ENCODE results near the gene ZNF419. TPM values are rescaled to one million over a fixed set of nuclear protein-coding genes. Genes with fewer than 3 reads are reported as not detected.
"Not testable (repeated sequence)": the region's sequence is repeated elsewhere in the genome, so short reads cannot be mapped to it uniquely, and the experiment has no call there.

The ZNF419 gene
- total RNA-seq (2021) = 12.8 and 13.4 TPM in 2 replicates
- long read RNA-seq, transcript ZNF419-212 (3 exons, 561 nt) = minor isoform, 10 of 78 reads
- long read RNA-seq, transcript ZNF419-202 (4 exons, 3,654 nt) = major isoform, 38 of 78 reads
- long read RNA-seq, transcript ZNF419-211 (4 exons, 690 nt) = minor isoform, 13 of 78 reads
- long read RNA-seq, transcript ZNF419-204 (3 exons, 2,186 nt) = minor isoform, 8 of 78 reads
- long read RNA-seq, partial matches to known transcripts = 2 of 78 reads
- long read RNA-seq, other reads (novel, unspliced or antisense) = 4 of 78 reads

DNA sequence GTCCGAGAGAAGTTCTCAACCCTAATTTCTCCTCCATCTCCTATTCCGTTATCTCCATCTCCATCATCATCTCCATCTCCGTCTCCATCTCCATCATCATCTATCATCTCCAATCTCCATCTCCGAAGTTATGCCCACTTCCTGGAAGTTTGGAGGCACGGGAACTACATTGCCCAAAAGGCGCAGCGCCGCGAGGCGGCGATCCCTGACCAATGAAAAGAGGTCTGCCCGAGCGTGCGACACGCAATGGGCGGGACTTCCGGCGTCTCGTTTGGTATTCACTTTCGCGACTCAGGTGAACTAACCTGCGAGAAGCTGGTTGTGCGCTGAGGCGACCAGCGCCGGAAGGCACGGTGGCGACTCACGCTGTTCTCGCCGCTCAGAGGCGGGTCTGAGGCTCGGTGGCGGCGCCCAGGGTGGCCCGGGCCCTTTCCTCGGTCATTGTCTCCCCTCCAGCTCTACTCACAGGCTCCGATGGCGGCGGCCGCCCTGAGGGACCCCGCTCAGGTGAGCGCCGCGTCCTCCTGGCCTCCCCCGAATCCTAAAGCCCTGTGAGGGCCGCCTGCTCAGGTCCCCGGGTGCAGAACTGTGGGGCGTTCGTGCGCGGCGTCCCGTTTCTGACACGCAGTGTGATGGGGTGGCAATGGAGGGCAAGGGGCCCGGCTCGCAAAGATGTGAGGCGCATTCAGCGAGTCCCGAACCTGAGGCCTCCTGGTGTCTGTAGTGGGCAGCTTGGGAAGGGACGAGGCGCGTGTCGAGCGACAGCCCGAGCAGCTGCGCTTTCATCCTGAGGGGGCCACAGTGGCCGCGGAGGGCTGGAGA lies at the start of gene ZNF419:
Gene ZNF419 (plus strand): TSS at position 274 of the 822 bp plus-strand sequence. CDS start 201 bp downstream, at position 475.
- not testable (repeated sequence) for H3K56ac ChIP-seq (ENCODE audit: insufficient read length, low read depth, low read length); H2BK120ac ChIP-seq (ENCODE audit: low read depth, low read length, poor library complexity, severe bottlenecking); H2BK15ac ChIP-seq (ENCODE audit: low read depth, low read length); H4K5ac ChIP-seq (ENCODE audit: insufficient read length, low read depth, low read length); H4K8ac ChIP-seq (replicated peaks; ENCODE audit: insufficient read length, low read depth, low read length); H3K18ac ChIP-seq (ENCODE audit: insufficient read length, low read depth, low read length); H3K79me2 ChIP-seq (ENCODE audit: insufficient read depth, low read length); H3K79me1 ChIP-seq (ENCODE audit: insufficient read depth, low read depth, low read length, poor library complexity, severe bottlenecking); H3K9me3 ChIP-seq (ENCODE audit: control insufficient read depth, low read depth, low read length); H2BK5ac ChIP-seq (ENCODE audit: insufficient read length, low read length); H3K27me3 ChIP-seq (ENCODE audit: insufficient read depth, low read length); H3K4me1 ChIP-seq (ENCODE audit: insufficient read depth, low read length); H3K4ac ChIP-seq (ENCODE audit: low read depth, low read length); H3T11ph ChIP-seq (ENCODE audit: low read length); H4K91ac ChIP-seq (ENCODE audit: insufficient read length, low read depth, low read length); H3K23me2 ChIP-seq (ENCODE audit: insufficient read length, low read depth, low read length, poor library complexity, severe bottlenecking); H3K27ac Mint-ChIP-seq; H3K27ac ChIP-seq (ENCODE audit: insufficient read length, low read depth, low read length); H2AK5ac ChIP-seq (ENCODE audit: insufficient read length, low read length); H2BK20ac ChIP-seq (ENCODE audit: low read depth, low read length, poor library complexity, severe bottlenecking); H3K23ac ChIP-seq (ENCODE audit: insufficient read length, low read depth, low read length); H2BK12ac ChIP-seq (ENCODE audit: insufficient read length, low read depth, low read length); H4K20me1 ChIP-seq (ENCODE audit: control insufficient read depth, insufficient read depth, insufficient read length)
- Histone ChIP-seq H2AFZ (ENCODE audit: low read length) (peak within 1 kb of the TSS; percentile 60), H3K9ac (ENCODE audit: extremely low read depth, insufficient read length, low read length) (peak within 1 kb of the TSS; percentile 67), H3K14ac (ENCODE audit: insufficient read depth, low read length) (peak within 1 kb of the TSS; percentile 70; the same call in 1 of the 2 replicates), H3K4me2 (ENCODE audit: insufficient read depth, insufficient read length, low read length) (peak within 1 kb of the TSS; percentile 54)
- peak; percentile 95 for DNase-seq
- no CpG with 5 or more reads among the region's 69 CpGs for WGBS (ENCODE audit: extremely low coverage, insufficient read length, low lambda C conversion rate)
- Mint-ChIP-seq H3K9me3 (peaks cover 10 to 34% of the 10 kb centered on the region in 2 experiments), H3K27me3 (ENCODE audit: low read depth) (peaks cover 10% of the 10 kb centered on the region), H3K4me3 (peak within 1 kb of the TSS; percentile 76 to 83), H3K36me3 (ENCODE audit: insufficient read depth in 1 of 3, low read depth in 3 of 3) (peaks cover 33 to 42% (median 39%) of the 10 kb centered on the region in 3 experiments), H3K4me1 (peaks cover 9 to 11% of the 10 kb centered on the region in 2 experiments)

Measured in H9 (cell line).